Mucosa of rectum (tissue), 2 donors: ENCODE results near the gene GNAT3.

ENCODE experiments used
- H3K27ac ChIP-seq, 2 donors: one replicate each; pipeline ENCODE4 v1.7.0; 2013; ENCODE audit warnings: inconsistent platforms in 2 of 2, low read depth in 2 of 2, low read length in 2 of 2
- H3K27me3 ChIP-seq, 2 donors: one replicate each; pipeline ENCODE4 v1.7.0; 2013; ENCODE audit warnings: low read length in 2 of 2; ENCODE audit not compliant: control insufficient read depth in 2 of 2, insufficient read depth in 2 of 2
- H3K36me3 ChIP-seq, 2 donors: one replicate each; pipeline ENCODE4 v1.7.0; 2013; ENCODE audit warnings: low read length in 2 of 2; ENCODE audit not compliant: control insufficient read depth in 2 of 2, insufficient read depth in 2 of 2
- H3K4me1 ChIP-seq, 2 donors: one replicate each; pipeline ENCODE4 v1.7.0; 2013; ENCODE audit warnings: low read length in 2 of 2, mild to moderate bottlenecking in 1 of 2; ENCODE audit not compliant: control insufficient read depth in 2 of 2, insufficient read depth in 2 of 2
- H3K4me3 ChIP-seq, 2 donors: one replicate each; pipeline ENCODE4 v1.7.0; 2013; ENCODE audit warnings: low read length in 2 of 2
- H3K9ac ChIP-seq, 2 donors: one replicate each; pipeline ENCODE4 v1.7.0; 2013; ENCODE audit warnings: low read length in 2 of 2, low read depth in 1 of 2, mild to moderate bottlenecking in 1 of 2
- H3K9me3 ChIP-seq, 2 donors: one replicate each; pipeline ENCODE4 v1.7.0; 2013; ENCODE audit warnings: low read length in 2 of 2; ENCODE audit not compliant: control insufficient read depth in 2 of 2
- donor health status: healthy.
- donor health status: Normal muscosa, but diverticular disease.

GNAT3 gene

GRCh38 chr7:80485721-80486120 is 26.1 kb downstream of the GNAT3 start:
- Histone ChIP-seq H3K36me3 (no peaks in the 10 kb centered on the region), H3K9me3 (no peaks in the 10 kb centered on the region), H3K9ac (no peak overlapping the region), H3K27me3 (no peaks in the 10 kb centered on the region), H3K4me1 (no peaks in the 10 kb centered on the region), H3K27ac (no peak overlapping the region), H3K4me3 (no peak overlapping the region)

GRCh38 chr7:80482950-80483349 is 28.9 kb downstream of the GNAT3 start:
- Histone ChIP-seq H3K36me3 (no peaks in the 10 kb centered on the region), H3K27me3 (no peaks in the 10 kb centered on the region), H3K9ac (no peak overlapping the region), H3K9me3 (no peaks in the 10 kb centered on the region), H3K27ac (no peak overlapping the region), H3K4me1 (no peaks in the 10 kb centered on the region), H3K4me3 (no peak overlapping the region)

- Histone ChIP-seq H3K36me3 (no peaks in the 10 kb centered on the region), H3K27me3 (no peaks in the 10 kb centered on the region), H3K9me3 (no peaks in the 10 kb centered on the region), H3K9ac (no peak overlapping the region), H3K4me1 (no peaks in the 10 kb centered on the region), H3K27ac (no peak overlapping the region), H3K4me3 (no peak overlapping the region)
Measured at GRCh38 chr7:80481196-80481884, 30.5 kb downstream of the GNAT3 start.

GRCh38 chr7:80480566-80480965 is 31.3 kb downstream of the GNAT3 start:
- Histone ChIP-seq H3K27ac (no peak overlapping the region), H3K27me3 (no peaks in the 10 kb centered on the region)

GRCh38 chr7:80478683-80479082 is 33.2 kb downstream of the GNAT3 start:
- no peak overlapping the region for H3K4me3 ChIP-seq
- no peaks in the 10 kb centered on the region for H3K36me3 ChIP-seq
- no peaks in the 10 kb centered on the region for H3K27me3 ChIP-seq
- H3K9me3 ChIP-seq: no peaks in the 10 kb centered on the region
- no peaks in the 10 kb centered on the region for H3K4me1 ChIP-seq
- no peak overlapping the region for H3K27ac ChIP-seq
- H3K9ac ChIP-seq: no peak overlapping the region

More at GRCh38 chr7:80480566-80480965, 31.3 kb downstream of the GNAT3 start:
- H3K4me3 ChIP-seq: no peak overlapping the region
- H3K9ac ChIP-seq: no peak overlapping the region
- H3K9me3 ChIP-seq: no peaks in the 10 kb centered on the region
- no peaks in the 10 kb centered on the region for H3K36me3 ChIP-seq
- no peaks in the 10 kb centered on the region for H3K4me1 ChIP-seq

- Histone ChIP-seq H3K36me3 (no peaks in the 10 kb centered on the region), H3K4me3 (no peak overlapping the region), H3K9me3 (no peaks in the 10 kb centered on the region), H3K9ac (no peak overlapping the region), H3K4me1 (no peaks in the 10 kb centered on the region), H3K27me3 (no peaks in the 10 kb centered on the region), H3K27ac (no peak overlapping the region)
Measured at GRCh38 chr7:80476035-80476434, 35.8 kb downstream of the GNAT3 start.

GRCh38 chr7:80475383-80475782 is 36.5 kb downstream of the GNAT3 start:
- H3K36me3 ChIP-seq: no peaks in the 10 kb centered on the region
- H3K9ac ChIP-seq: no peak overlapping the region
- H3K4me3 ChIP-seq: no peak overlapping the region
- no peak overlapping the region for H3K27ac ChIP-seq
- no peaks in the 10 kb centered on the region for H3K27me3 ChIP-seq
- H3K9me3 ChIP-seq: no peaks in the 10 kb centered on the region
- H3K4me1 ChIP-seq: no peaks in the 10 kb centered on the region

- H3K4me1 ChIP-seq: no peaks in the 10 kb centered on the region
- H3K9ac ChIP-seq: no peak overlapping the region
- H3K4me3 ChIP-seq: no peak overlapping the region
- no peaks in the 10 kb centered on the region for H3K36me3 ChIP-seq
- no peaks in the 10 kb centered on the region for H3K27me3 ChIP-seq
- H3K27ac ChIP-seq: no peak overlapping the region
- no peaks in the 10 kb centered on the region for H3K9me3 ChIP-seq
Measured at GRCh38 chr7:80473751-80474150, 38.1 kb downstream of the GNAT3 start.

GRCh38 chr7:80472491-80473200 is 39.2 kb downstream of the GNAT3 start:
- Histone ChIP-seq H3K27ac (no peak overlapping the region), H3K9ac (no peak overlapping the region), H3K27me3 (no peaks in the 10 kb centered on the region), H3K4me3 (no peak overlapping the region), H3K9me3 (no peaks in the 10 kb centered on the region), H3K36me3 (no peaks in the 10 kb centered on the region), H3K4me1 (no peaks in the 10 kb centered on the region)

GRCh38 chr7:80468931-80469714 is 42.7 kb downstream of the GNAT3 start:
- no peak overlapping the region for H3K4me3 ChIP-seq
- H3K9ac ChIP-seq: no peak overlapping the region
- H3K36me3 ChIP-seq: no peaks in the 10 kb centered on the region
- H3K27ac ChIP-seq: no peak overlapping the region
- peaks cover 0 to 2% of the 10 kb centered on the region in 2 donors for H3K4me1 ChIP-seq
- no peaks in the 10 kb centered on the region for H3K9me3 ChIP-seq
- no peaks in the 10 kb centered on the region for H3K27me3 ChIP-seq
